Kidney capillary endothelial cell (primary cell): ENCODE measurements around the gene MAP2K2.

ENCODE experiments used
- DNase-seq: peaks from one replicate; pipeline ENCODE4 v3.0.0-alpha.2; 2018; ENCODE audit warnings: low spot score

MAP2K2 gene

GRCh38 chr19:4059891-4060620 lies 63.9 kb downstream of the MAP2K2 start:
- DNase-seq: no peak

DNA sequence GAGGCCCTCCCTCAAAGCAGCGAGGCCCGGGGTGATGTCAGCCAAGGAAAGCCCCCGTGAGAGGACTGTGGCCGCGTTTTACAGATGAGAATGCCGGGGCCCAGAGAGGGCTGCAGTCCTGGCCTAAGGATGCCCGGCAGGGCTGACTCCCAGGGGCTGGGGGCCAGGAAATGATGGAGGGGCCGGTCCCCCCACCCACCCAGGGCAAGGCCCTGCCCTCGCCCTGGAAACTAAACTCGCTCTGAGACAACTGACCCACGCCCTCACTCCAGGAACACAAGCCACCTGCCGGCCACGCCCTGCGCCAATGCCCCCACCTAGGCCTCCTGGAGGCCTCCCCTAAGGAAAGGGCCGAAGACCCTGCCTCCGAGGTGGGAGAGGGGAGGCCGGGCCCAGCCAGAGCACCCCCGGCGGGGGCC lies 64.5 kb downstream of the MAP2K2 start:
- DNase-seq: no peak

GRCh38 chr19:4058693-4059452 lies 65.0 kb downstream of the MAP2K2 start:
- no peak for DNase-seq

- no peak for DNase-seq
These were observed 65.8 kb downstream of the MAP2K2 start for GRCh38 chr19:4057931-4058692.

DNA sequence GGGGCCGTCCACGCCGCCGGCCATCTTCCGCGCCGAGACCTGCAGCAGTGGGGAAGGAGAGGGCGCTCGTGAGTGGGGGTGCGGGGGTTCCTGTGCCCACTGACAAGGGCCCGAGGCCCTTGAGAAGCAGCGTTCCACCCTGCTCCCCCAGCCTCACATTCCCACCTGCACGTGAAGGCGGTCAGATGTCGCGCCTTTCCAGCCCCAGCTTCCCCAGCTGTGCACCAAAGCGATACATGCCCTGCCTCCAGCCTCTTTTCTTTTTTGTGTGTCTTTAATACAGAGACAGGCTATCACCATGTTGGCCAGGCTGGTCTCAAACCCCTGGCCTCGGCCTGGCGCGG lies 68.7 kb downstream of the MAP2K2 start:
- no peak for DNase-seq

DNA sequence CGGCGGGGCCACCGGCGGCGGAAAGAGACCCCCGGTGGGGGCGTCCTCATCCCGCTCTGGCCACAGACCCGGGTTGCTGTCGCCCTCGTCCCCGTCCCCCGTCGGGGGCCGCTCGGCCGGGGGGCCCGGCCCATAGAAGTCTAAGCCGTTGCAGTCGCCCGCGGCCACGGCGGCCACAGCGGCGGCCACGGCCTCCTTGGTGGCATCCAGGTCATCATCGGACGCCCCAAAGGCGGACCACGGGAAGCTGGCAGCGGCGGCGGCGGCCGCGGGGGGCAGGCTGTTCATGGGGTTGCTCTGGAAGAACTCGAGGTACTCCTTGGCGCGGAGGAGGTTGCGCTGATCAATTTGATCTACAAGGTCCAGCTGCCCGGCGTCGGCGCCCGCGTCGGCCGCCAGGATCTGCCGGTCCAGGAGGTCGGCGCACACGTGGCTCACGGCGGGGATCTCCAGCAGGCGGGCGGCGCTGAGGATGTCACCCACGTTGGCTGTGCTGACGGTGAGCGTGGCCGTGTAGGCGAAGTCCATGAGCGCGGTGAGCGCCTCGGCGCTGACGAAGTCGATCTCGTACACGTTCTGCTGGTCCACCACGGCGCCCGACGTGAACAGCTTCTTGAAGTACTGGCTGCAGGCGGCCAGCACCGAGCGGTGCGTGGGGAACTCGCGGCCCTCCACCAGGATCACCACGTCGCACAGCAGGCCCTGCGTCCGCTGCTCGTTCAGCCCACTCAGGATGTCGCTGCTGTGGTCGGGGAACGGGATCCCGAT lies 69.3 kb downstream of the MAP2K2 start:
- no peak for DNase-seq

DNA sequence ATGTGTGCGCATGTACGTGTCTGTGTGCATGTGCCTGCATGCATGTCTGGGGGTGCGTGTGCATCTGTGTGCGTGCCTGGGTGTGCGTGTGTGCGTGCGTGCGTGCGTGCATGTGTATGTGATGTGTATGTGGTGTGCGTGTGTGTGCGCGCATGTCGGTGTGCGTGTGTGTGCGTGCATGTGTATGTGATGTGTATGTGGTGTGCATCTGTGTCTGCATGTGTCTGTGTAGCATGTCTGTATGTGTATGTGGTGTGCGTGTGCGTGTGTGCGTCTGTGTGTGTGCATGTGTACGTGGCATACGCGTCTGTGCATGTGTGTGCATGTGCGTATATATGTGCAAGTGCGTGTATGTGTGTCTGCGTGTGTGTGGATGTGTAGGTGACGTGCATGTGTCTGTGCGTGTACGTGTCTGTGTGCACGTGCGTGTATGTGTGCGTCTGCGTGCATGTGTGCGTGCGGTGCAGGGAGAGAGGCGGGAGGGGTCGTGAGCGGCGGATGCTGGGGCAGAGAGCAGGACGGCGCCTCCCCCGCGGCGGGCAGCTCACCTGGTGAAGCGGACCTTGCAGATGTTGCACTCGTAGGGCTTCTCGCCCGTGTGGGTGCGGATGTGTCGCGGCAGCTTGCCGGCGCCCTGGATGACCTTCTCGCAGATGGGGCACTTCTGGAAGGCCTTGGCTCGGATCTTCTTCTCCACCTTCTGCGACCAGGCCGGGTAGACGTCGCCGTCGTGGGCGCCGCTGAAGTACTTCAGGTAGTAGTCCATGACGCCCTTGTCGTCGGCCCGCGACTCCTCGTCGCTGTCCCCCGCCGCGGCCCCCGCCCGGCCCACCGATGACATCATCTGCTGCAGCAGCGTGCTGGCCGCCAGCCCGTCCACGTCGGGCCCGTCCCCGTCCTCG lies 70.2 kb downstream of the MAP2K2 start:
- no peak for DNase-seq

DNA sequence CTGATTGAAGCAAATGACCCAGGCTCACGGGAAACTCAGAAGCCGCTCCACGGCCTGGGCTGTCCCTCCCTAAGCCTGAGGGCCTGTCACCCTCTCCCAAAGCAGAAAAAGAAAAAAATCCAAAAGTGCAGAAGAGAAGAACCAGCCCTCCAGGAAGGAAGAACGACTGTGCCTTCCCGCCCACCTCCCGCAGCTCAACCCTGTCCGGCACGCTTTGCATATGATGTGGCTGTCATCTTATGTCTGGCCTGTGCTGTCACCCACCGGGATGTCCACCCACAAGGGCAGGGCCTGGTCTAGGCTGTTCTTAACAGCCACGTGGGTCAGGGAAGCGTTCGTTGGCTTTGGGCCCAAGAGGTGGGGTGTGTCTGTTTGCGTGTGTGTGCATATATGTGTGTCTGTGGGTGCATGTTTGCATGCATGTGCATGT lies 70.9 kb downstream of the MAP2K2 start:
- no peak for DNase-seq

- DNase-seq: no peak
These were observed 71.6 kb downstream of the MAP2K2 start for GRCh38 chr19:4052114-4052992.

DNA sequence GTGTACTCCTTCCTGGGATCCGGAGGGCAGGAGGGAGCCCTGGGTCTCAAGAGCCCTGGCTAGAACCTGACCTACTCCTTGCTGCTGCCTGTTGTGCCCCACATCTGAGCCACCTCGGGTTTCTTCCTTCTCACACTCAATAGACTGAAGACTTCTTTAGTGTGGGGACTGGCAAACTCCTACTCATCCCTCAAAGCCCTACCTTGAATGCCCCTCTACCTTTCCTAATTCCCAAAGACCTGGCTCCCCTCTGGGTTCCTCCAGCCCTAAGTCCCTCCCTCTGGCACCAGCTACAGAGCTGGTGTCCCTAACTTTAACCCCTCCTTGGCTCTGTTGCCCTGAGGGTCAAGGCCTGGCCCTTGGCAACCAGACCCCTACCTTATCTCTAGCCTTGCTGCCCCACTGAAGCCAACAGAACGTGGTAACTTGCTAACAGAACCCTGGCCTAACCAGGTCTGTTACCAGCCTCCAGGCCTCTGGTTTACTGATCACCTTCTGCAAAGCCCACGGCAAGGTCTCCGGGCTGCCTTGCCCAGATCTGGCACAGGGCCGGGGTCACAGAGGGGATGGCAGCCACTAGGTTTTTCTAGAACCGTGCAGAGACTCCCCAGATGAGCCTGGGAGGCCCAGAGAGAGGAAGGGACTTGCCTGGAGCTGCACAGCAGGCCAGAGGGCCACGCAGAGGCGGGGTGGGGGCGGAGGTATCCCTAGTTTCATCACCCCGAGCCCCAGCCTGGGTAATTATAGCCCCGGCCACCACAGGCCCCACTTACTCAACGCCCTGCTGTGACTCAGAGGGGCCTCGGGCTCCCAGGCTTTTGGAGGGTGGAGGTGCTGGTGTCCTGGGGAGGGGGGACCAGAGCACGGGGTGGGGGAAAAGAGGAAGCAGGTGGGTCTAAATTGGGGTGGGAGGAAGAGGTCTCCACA lies 72.5 kb downstream of the MAP2K2 start:
- no peak for DNase-seq

- no peak for DNase-seq
These were observed 74.5 kb downstream of the MAP2K2 start for GRCh38 chr19:4049432-4049831.

DNA sequence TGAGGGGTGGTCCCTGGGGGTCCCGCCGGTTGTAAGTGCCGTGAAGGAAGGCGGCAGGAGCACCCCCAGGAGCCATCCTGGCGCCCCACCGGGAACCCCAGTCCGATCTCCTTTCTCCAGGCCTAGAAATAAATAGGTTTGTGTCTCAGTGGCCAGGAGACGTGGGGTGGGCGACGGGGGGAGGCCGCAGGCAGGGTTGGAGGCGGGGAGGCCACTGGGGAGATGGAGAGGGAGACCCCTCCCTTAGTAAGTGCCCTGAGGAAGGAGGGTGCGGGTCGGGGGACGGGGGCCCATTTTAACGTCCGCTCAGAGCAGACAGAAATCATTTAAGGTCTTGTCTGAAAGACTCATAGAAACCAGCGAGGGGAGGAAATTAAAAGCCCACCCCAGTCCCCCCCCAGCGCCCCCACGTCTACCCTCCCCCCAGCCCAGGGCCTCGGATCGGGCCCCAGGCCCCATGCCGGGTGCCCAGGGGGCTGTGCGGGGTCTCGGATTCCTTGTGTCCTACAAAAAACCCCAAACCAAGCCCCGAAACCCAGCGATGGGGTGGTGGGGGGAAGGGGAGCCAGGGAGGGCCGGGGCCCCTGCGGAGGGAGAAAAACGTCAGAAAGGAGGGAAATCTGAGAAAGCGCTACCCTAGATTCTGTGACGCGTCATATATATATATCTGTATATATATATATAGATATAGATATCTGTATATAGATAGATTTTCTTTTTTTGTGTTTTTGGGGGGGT lies 76.8 kb downstream of the MAP2K2 start:
- no peak for DNase-seq

DNA sequence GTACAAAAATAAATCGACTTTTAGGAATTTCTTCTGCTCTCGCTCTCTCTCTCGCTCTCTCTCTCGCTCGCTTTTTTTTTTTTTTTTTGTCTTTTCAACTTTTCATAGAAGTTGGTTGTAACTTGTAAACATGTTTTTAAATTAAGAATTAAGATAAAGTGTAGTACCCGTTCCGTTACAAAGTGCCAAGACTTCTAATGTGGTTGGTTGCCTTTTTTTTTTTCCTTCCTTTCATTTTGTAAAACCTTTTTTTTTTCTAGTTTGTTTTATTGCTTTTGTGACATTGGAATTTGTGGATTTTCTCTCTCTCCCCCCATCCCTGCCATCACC lies 77.6 kb downstream of the MAP2K2 start:
- no peak for DNase-seq

DNA sequence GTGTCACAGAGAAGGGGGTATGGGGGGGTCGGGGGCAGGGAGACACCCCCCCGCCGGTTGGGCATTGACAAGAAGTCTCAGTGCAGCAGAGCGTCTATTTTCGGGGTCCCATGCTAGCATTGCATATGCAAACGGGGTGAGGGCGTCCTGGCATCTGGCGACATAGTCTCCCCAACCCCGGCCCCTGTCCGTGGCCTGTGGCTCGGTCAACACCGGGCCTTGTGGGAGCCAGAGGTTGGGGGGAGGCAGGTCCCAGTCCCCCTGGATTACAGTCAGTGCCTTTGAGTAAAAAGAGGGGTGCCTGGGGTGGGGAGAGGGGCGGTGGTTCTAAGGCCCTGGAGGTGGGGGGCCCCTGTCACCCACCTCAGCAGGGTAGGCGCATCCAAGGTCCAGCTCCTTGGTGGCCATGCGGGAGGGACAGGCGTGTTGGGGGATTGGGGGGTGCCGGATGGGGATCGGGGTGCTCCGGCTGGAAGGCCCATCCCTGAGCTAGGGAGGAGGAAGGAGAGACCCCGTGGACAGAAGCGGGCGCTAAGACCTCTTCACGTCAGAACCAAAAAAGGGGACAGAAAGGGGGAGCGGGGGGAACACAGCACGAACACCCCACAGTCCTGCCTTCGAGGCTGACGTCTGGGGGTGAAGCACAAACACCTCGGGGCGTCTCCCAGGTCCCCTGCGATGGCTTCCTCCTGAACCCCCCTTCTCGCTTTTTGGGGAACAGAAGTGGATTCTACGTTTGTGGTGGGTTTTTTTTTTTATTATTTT lies 78.1 kb downstream of the MAP2K2 start:
- no peak for DNase-seq

GRCh38 chr19:4044990-4045465 lies 78.9 kb downstream of the MAP2K2 start:
- no peak for DNase-seq

GRCh38 chr19:4043966-4044715 lies 79.8 kb downstream of the MAP2K2 start:
- no peak for DNase-seq

DNA sequence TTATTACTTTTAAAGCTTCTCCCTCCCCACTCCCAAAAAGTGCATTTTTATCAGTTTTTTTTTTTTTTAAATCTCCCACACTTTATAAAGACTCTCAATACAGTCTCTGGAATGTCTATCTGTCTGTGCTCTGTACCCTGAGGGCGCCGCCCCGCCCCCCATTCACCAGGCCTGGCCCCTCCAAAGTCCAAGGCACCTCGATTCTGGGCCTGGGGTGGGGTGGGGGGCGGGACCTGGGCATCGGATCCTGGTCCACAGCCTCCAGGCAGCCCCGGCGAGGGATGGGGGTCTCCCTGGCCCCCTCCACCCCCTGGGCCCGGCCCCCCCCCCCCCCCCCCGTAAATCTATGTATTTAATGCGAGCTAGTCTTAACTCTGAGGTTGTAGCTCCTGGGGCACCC lies 80.5 kb downstream of the MAP2K2 start:
- no peak for DNase-seq
